DND-41 (cell line): Measurements from ENCODE around the gene NPPB.
A peak's percentile ranks its signal among the peaks of the same experiment; 100 is the strongest.

Experiments used
- ATAC-seq: fragments of 200-7000 bp; cut with Tn5 transposase; 3 replicates; pipeline ENCODE4 v1.9.1; 2021; ENCODE audit warnings: low read depth; ENCODE audit not compliant: insufficient read depth
- DNase-seq: peaks from one replicate; pipeline ENCODE4 v3.0.0-alpha.2; 2020
- H2AFZ ChIP-seq: 2 replicates; pipeline ENCODE4 v1.6.0; 2012; ENCODE audit warnings: low read depth, low read length
- H3K27ac ChIP-seq: 2 replicates; pipeline ENCODE4 v1.5.1; 2012; ENCODE audit warnings: low read length, inconsistent platforms
- H3K27me3 ChIP-seq: fragments of 200-600 bp; sonication (generic); 2 replicates; pipeline ENCODE4 v1.6.0; 2012; ENCODE audit warnings: low read length, mild to moderate bottlenecking, inconsistent platforms; ENCODE audit not compliant: insufficient read depth, poor library complexity
- H3K36me3 ChIP-seq: 2 replicates; pipeline ENCODE4 v1.5.1; 2012; ENCODE audit warnings: low read length, inconsistent platforms; ENCODE audit not compliant: insufficient read depth
- H3K4me1 ChIP-seq: 2 replicates; pipeline ENCODE4 v1.5.1; 2012; ENCODE audit warnings: mild to moderate bottlenecking, low read length; ENCODE audit not compliant: insufficient read depth
- H3K4me2 ChIP-seq: 2 replicates; pipeline ENCODE4 v1.6.0; 2012; ENCODE audit warnings: mild to moderate bottlenecking, moderate library complexity, low read length, inconsistent platforms; ENCODE audit not compliant: insufficient read depth
- H3K4me3 ChIP-seq, 2 experiments: fragments of 200-600 bp in 1 of 2; shearing (Covaris generic) in 1 of 2; 2 replicates each; pipeline ENCODE4 v1.5.1; 2012 to 2016; ENCODE audit warnings: inconsistent platforms in 2 of 2, low read length in 2 of 2, mild to moderate bottlenecking in 2 of 2, low read depth in 1 of 2, moderate library complexity in 1 of 2
- H3K79me2 ChIP-seq: 2 replicates; pipeline ENCODE4 v1.6.0; 2012; ENCODE audit warnings: low read length, inconsistent platforms; ENCODE audit not compliant: insufficient read depth
- H3K9ac ChIP-seq: 2 replicates; pipeline ENCODE4 v1.6.0; 2012; ENCODE audit warnings: low read depth, mild to moderate bottlenecking, inconsistent platforms, low read length, moderate library complexity
- H3K9me3 ChIP-seq: 2 replicates; pipeline ENCODE4 v1.5.1; 2012; ENCODE audit warnings: low read length, moderate library complexity, mild to moderate bottlenecking, inconsistent platforms; ENCODE audit not compliant: insufficient read depth, severe bottlenecking
- H4K20me1 ChIP-seq: 2 replicates; pipeline ENCODE4 v1.6.0; 2012; ENCODE audit warnings: low read length; ENCODE audit not compliant: insufficient read depth
- EZH2 ChIP-seq: IDR thresholded peaks from 3 replicates; pipeline ENCODE4 v1.6.1; 2012; ENCODE audit warnings: borderline replicate concordance, low read depth, mild to moderate bottlenecking, moderate library complexity, low read length, inconsistent platforms; ENCODE audit not compliant: severe bottlenecking
- TF ChIP-seq, protein P1 (sequence below): IDR thresholded peaks from 2 replicates; pipeline ENCODE4 v1.5.1; 2012; ENCODE audit warnings: borderline replicate concordance, low read length, moderate library complexity, mild to moderate bottlenecking; ENCODE audit not compliant: poor library complexity, severe bottlenecking; ENCODE audit errors: extremely low read depth

The NPPB gene

DNA sequence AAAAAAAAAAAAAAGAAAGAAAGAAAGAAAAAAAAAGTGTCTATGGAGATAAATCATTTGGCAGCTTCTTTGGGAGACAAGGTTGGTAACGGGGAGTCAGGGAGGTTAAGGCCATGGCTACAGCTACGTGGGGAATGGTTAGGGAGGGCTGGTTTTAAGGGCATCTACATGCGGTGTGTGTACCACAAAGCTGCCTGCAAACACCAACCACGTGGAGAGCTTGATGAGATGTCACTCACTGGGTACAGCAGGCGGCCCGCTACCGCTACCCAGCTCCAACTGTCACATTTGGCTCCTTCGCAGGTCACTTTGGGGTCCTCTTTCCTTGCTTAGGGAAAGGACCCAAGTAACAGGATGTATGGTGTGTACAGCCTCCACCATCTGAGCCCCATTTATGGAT, 4.2 kb downstream of the NPPB start:
- Histone ChIP-seq H4K20me1 (peaks cover 24% of the 10 kb centered on the region), H3K4me3 (no peak overlapping the region), H3K36me3 (no peaks in the 10 kb centered on the region), H3K27ac (no peak overlapping the region), H3K9me3 (no peaks in the 10 kb centered on the region), H3K27me3 (no peaks in the 10 kb centered on the region), H2AFZ (no peak overlapping the region), H3K9ac (no peak overlapping the region), H3K4me2 (no peak overlapping the region), H3K4me1 (peaks cover 20% of the 10 kb centered on the region), H3K79me2 (no peaks in the 10 kb centered on the region)
- TF ChIP-seq, protein P1, sequence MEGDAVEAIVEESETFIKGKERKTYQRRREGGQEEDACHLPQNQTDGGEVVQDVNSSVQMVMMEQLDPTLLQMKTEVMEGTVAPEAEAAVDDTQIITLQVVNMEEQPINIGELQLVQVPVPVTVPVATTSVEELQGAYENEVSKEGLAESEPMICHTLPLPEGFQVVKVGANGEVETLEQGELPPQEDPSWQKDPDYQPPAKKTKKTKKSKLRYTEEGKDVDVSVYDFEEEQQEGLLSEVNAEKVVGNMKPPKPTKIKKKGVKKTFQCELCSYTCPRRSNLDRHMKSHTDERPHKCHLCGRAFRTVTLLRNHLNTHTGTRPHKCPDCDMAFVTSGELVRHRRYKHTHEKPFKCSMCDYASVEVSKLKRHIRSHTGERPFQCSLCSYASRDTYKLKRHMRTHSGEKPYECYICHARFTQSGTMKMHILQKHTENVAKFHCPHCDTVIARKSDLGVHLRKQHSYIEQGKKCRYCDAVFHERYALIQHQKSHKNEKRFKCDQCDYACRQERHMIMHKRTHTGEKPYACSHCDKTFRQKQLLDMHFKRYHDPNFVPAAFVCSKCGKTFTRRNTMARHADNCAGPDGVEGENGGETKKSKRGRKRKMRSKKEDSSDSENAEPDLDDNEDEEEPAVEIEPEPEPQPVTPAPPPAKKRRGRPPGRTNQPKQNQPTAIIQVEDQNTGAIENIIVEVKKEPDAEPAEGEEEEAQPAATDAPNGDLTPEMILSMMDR: no peak
- TF ChIP-seq EZH2: no peak
- ATAC-seq: no peak
- DNase-seq: no peak

GRCh38 chr1:11851180-11851579, 7.6 kb downstream of the NPPB start:
- Histone ChIP-seq H3K27me3 (no peaks in the 10 kb centered on the region), H3K79me2 (no peaks in the 10 kb centered on the region), H2AFZ (no peak overlapping the region), H3K9ac (no peak overlapping the region), H3K4me1 (no peaks in the 10 kb centered on the region), H4K20me1 (peaks cover 16% of the 10 kb centered on the region), H3K9me3 (no peaks in the 10 kb centered on the region), H3K36me3 (no peaks in the 10 kb centered on the region), H3K27ac (no peak overlapping the region), H3K4me2 (no peak overlapping the region), H3K4me3 (no peak overlapping the region)
- peak; percentile 36 for DNase-seq
- TF ChIP-seq EZH2: no peak
- TF ChIP-seq, protein P1: no peak
- peak; percentile 81 for ATAC-seq

DNA sequence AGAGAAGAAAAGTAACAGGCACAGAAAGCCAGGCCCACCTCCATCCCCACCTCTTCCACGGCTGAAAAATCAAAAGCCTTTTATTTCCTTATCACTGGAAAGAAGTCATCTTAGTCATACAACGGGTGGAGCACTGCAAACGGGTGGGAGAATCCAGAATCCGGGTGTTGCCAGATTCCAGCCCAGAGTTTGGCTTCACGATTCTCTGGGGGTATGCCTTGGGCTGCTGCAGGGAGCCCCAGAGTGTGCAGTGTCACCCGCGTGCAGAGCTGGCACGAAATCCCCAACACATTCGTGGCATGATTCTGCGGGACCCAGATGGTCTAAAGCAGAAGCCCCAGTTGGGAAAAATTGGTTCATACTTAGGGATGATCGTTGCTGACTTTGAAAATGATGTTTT, 8.6 kb downstream of the NPPB start:
- no peaks in the 10 kb centered on the region for H3K9me3 ChIP-seq
- TF ChIP-seq EZH2: no peak
- TF ChIP-seq, protein P1: no peak
- H2AFZ ChIP-seq: no peak overlapping the region
- H4K20me1 ChIP-seq: peaks cover 21% of the 10 kb centered on the region
- H3K36me3 ChIP-seq: peaks cover 5% of the 10 kb centered on the region; the same call in 1 of the 2 replicates
- no peak overlapping the region for H3K9ac ChIP-seq
- H3K4me2 ChIP-seq: no peak overlapping the region
- DNase-seq (no peak), ATAC-seq (no peak)
- no peaks in the 10 kb centered on the region for H3K4me1 ChIP-seq
- H3K27me3 ChIP-seq: no peaks in the 10 kb centered on the region
- H3K27ac ChIP-seq: no peak overlapping the region
- no peaks in the 10 kb centered on the region for H3K79me2 ChIP-seq
- no peak overlapping the region for H3K4me3 ChIP-seq

GRCh38 chr1:11848373-11848700, 10.4 kb downstream of the NPPB start:
- no peak overlapping the region for H3K27ac ChIP-seq
- H3K79me2 ChIP-seq: no peaks in the 10 kb centered on the region
- no peak overlapping the region for H2AFZ ChIP-seq
- H3K4me3 ChIP-seq: no peak overlapping the region
- no peak overlapping the region for H3K9ac ChIP-seq
- no peak overlapping the region for H3K4me2 ChIP-seq
- no peaks in the 10 kb centered on the region for H3K27me3 ChIP-seq
- peaks cover 26% of the 10 kb centered on the region for H4K20me1 ChIP-seq
- TF ChIP-seq, protein P1: no peak
- no peak for TF ChIP-seq EZH2
- H3K9me3 ChIP-seq: no peaks in the 10 kb centered on the region
- H3K36me3 ChIP-seq: peaks cover 18% of the 10 kb centered on the region; the same call in 1 of the 2 replicates
- DNase-seq (no peak), ATAC-seq (no peak)
- no peaks in the 10 kb centered on the region for H3K4me1 ChIP-seq
